Adrenal gland (tissue), 19 donors: ENCODE results near the gene MFF. TPM values are rescaled to one million over a fixed set of nuclear protein-coding genes. Genes with fewer than 3 reads are reported as not detected.
A peak's percentile ranks its signal among the peaks of the same experiment; 100 is the strongest.

Source experiments
- DNase-seq, 7 donors: peaks; one replicate each; pipeline ENCODE4 v3.0.0-alpha.2; 2019 to 2020
- H3K27ac ChIP-seq, 5 donors: fragments of 200-600 bp; sonication (generic) in 4 of 5; 1 replicate in 3 of 5; 2 replicates in 2 of 5; pipeline versions ENCODE4 v1.5.1 to v1.8.0; 2016 to 2020; ENCODE audit warnings: mild to moderate bottlenecking in 1 of 5
- H3K27me3 ChIP-seq: fragments of 200-600 bp; 2 replicates; pipeline ENCODE4 v1.8.0; 2021
- H3K36me3 ChIP-seq, 2 donors: fragments of 200-600 bp; replicated peaks in 1 of 2; 1 replicate in 1 of 2; 2 replicates in 1 of 2; pipeline versions ENCODE4 v1.5.1 to v1.8.0; 2018 to 2022
- H3K4me1 ChIP-seq, 2 donors: fragments of 200-600 bp; replicated peaks in 1 of 2; 1 replicate in 1 of 2; 2 replicates in 1 of 2; pipeline versions ENCODE4 v1.5.1 to v1.8.0; 2018 to 2021
- H3K4me3 ChIP-seq, 4 donors: fragments of 200-600 bp; sonication (generic) in 3 of 4; one replicate each; pipeline ENCODE4 v1.5.1; 2016 to 2018
- H3K9me3 ChIP-seq, 3 donors: fragments of 200-600 bp; sonication (generic) in 1 of 3; replicated peaks in 1 of 3; 1 replicate in 2 of 3; 2 replicates in 1 of 3; pipeline versions ENCODE4 v1.5.1 to v1.8.0; 2016 to 2021
- POLR2A ChIP-seq, 2 donors: fragments of 450-650 bp; IDR thresholded peaks; one replicate each; pipeline ENCODE4 v1.6.1; 2017; ENCODE audit warnings: antibody characterized with exemption in 2 of 2, mild to moderate bottlenecking in 2 of 2, moderate library complexity in 1 of 2
- WGBS, 4 donors: extraction: QIAGEN DNeasy Blood & Tissue Kit in 2 of 4; methylation state at CpG; one replicate each; pipeline versions ENCODE4 v1.1.5 to v1.1.7; 2013 to 2017; 5-methylcytosine and 5-hydroxymethylcytosine counted together
- intact Hi-C, 2 donors: fragments of 100-400 bp; cut with DNase I; formaldehyde crosslinking; loops; one replicate each; pipeline versions ENCODE4 v1.14.1 to v1.15.0; 2022 to 2023
- long read RNA-seq, 10 donors: library from polyadenylated mRNA in 3 of 10; unstranded in 2 of 10; stranded (forward) in 1 of 10; transcript quantifications; one replicate each; pipeline ENCODE4 v2.0.0 and lab custom pipeline, GENCODE V29; 2021 to 2026
- polyA plus RNA-seq, 3 donors: library from polyadenylated mRNA; stranded (reverse); fragments of 200-250 nt in 2 of 3; fragments of 350-450 nt in 1 of 3; fragmentation: Illumina TruSeq in 1 of 3; extraction: RNeasy Lipid Tissue Mini Kit (QIAGEN cat#74804) in 1 of 3; gene quantifications; one replicate each; pipeline ENCODE4 v1.2.3, GENCODE V29; 2013 to 2014
- total RNA-seq, 9 donors: library from RNA; depleted of rRNA in 4 of 9; stranded (reverse); fragments of >200 nt in 4 of 9; fragments of 120-200 nt in 1 of 9; fragmentation: NEBNext Ultra II Directional in 1 of 9; extraction: Animal tissue kit (Norgen Biotek cat#: 25700) in 1 of 9; gene quantifications; one replicate each; pipeline versions ENCODE4 v1.1.0 to v1.2.4, GENCODE V29; 2013 to 2023
- TF ChIP-seq, protein P1 (sequence below), 6 experiments: fragments of 450-650 bp in 4 of 6; fragments of 200-600 bp in 2 of 6; sonication (generic) in 1 of 6; IDR thresholded peaks; 1 replicate in 5 of 6; 2 replicates in 1 of 6; pipeline versions ENCODE4 v1.5.1 to v1.8.0; 2016 to 2021; ENCODE audit warnings: antibody characterized with exemption in 6 of 6, mild to moderate bottlenecking in 2 of 6, moderate library complexity in 1 of 6
- donor health status: healthy with polysubstance abuse.
- donor health status: Bipolar disorder and iron deficiency.
- donor health status: DM: yes; HTN: yes; CAD: no.
- donor health status: DM: no; HTN: no; CAD: no.
- donor health status: DM: no; HTN: no; CAD: no.
- donor health status: DM: yes; HTN: yes; CAD: no.

Gene MFF, protein sequence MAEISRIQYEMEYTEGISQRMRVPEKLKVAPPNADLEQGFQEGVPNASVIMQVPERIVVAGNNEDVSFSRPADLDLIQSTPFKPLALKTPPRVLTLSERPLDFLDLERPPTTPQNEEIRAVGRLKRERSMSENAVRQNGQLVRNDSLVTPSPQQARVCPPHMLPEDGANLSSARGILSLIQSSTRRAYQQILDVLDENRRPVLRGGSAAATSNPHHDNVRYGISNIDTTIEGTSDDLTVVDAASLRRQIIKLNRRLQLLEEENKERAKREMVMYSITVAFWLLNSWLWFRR
- 100 to 1,000 TPM in 5 of 9 donors, 10 to 100 TPM in 4; 58.0 to 156 (median 106) TPM for total RNA-seq
- 100 to 1,000 TPM in 2 of 3 donors, 10 to 100 TPM in 1; 97.1 to 113 (median 103) TPM for polyA plus RNA-seq
- long read RNA-seq, donor 1, transcript MFF-207 (6 exons, 1,548 nt) = minor isoform, 5 of 52 reads
- long read RNA-seq, donor 1, transcript MFF-219 (5 exons, 820 nt) = minor isoform, 5 of 52 reads
- long read RNA-seq, donor 1, transcript MFF-205 (7 exons, 1,085 nt) = major isoform, 8 of 52 reads
- long read RNA-seq, donor 1, transcript MFF-201 (9 exons, 2,004 nt) = minor isoform, 6 of 52 reads
- long read RNA-seq, donor 1, partial matches to known transcripts = 0 of 52 reads
- long read RNA-seq, donor 1, other reads (novel, unspliced or antisense) = 12 of 52 reads
- long read RNA-seq, donor 2, transcript MFF-201 (9 exons, 2,004 nt) = major isoform, 15 of 43 reads
- long read RNA-seq, donor 2, partial matches to known transcripts = 0 of 43 reads
- long read RNA-seq, donor 2, other reads (novel, unspliced or antisense) = 13 of 43 reads
- long read RNA-seq, donor 3, transcript MFF-201 (9 exons, 2,004 nt) = major isoform, 16 of 35 reads
- long read RNA-seq, donor 3, transcript MFF-205 (7 exons, 1,085 nt) = minor isoform, 7 of 35 reads
- long read RNA-seq, donor 3, partial matches to known transcripts = 0 of 35 reads
- long read RNA-seq, donor 3, other reads (novel, unspliced or antisense) = 0 of 35 reads
- long read RNA-seq, donor 4, transcript MFF-205 (7 exons, 1,085 nt) = minor isoform, 11 of 106 reads
- long read RNA-seq, donor 4, transcript MFF-201 (9 exons, 2,004 nt) = major isoform, 32 of 106 reads
- long read RNA-seq, donor 4, transcript MFF-219 (5 exons, 820 nt) = minor isoform, 5 of 106 reads
- long read RNA-seq, donor 4, partial matches to known transcripts = 3 of 106 reads
- long read RNA-seq, donor 4, other reads (novel, unspliced or antisense) = 50 of 106 reads
- long read RNA-seq, donor 5, transcript MFF-203 (8 exons, 1,716 nt) = minor isoform, 6 of 130 reads
- long read RNA-seq, donor 5, transcript MFF-205 (7 exons, 1,085 nt) = minor isoform, 11 of 130 reads
- long read RNA-seq, donor 5, transcript MFF-201 (9 exons, 2,004 nt) = major isoform, 30 of 130 reads
- long read RNA-seq, donor 5, transcript MFF-207 (6 exons, 1,548 nt) = minor isoform, 5 of 130 reads
- long read RNA-seq, donor 5, partial matches to known transcripts = 3 of 130 reads
- long read RNA-seq, donor 5, other reads (novel, unspliced or antisense) = 65 of 130 reads
- long read RNA-seq, donor 6, transcript MFF-201 (9 exons, 2,004 nt) = major isoform, 20 of 59 reads
- long read RNA-seq, donor 6, partial matches to known transcripts = 3 of 59 reads
- long read RNA-seq, donor 6, other reads (novel, unspliced or antisense) = 32 of 59 reads
- long read RNA-seq, donor 7, partial matches to known transcripts = 5 of 22 reads
- long read RNA-seq, donor 7, other reads (novel, unspliced or antisense) = 0 of 22 reads
- long read RNA-seq, donor 8, transcript MFF-201 (9 exons, 2,004 nt) = major isoform, 17 of 45 reads
- long read RNA-seq, donor 8, transcript MFF-205 (7 exons, 1,085 nt) = minor isoform, 8 of 45 reads
- long read RNA-seq, donor 8, partial matches to known transcripts = 0 of 45 reads
- long read RNA-seq, donor 8, other reads (novel, unspliced or antisense) = 5 of 45 reads
- long read RNA-seq, donor 9, transcript MFF-201 (9 exons, 2,004 nt) = major isoform, 10 of 41 reads
- long read RNA-seq, donor 9, transcript MFF-205 (7 exons, 1,085 nt) = minor isoform, 7 of 41 reads
- long read RNA-seq, donor 9, partial matches to known transcripts = 0 of 41 reads
- long read RNA-seq, donor 9, other reads (novel, unspliced or antisense) = 9 of 41 reads
- long read RNA-seq, donor 10, partial matches to known transcripts = 0 of 11 reads
- long read RNA-seq, donor 10, other reads (novel, unspliced or antisense) = 0 of 11 reads

DNA sequence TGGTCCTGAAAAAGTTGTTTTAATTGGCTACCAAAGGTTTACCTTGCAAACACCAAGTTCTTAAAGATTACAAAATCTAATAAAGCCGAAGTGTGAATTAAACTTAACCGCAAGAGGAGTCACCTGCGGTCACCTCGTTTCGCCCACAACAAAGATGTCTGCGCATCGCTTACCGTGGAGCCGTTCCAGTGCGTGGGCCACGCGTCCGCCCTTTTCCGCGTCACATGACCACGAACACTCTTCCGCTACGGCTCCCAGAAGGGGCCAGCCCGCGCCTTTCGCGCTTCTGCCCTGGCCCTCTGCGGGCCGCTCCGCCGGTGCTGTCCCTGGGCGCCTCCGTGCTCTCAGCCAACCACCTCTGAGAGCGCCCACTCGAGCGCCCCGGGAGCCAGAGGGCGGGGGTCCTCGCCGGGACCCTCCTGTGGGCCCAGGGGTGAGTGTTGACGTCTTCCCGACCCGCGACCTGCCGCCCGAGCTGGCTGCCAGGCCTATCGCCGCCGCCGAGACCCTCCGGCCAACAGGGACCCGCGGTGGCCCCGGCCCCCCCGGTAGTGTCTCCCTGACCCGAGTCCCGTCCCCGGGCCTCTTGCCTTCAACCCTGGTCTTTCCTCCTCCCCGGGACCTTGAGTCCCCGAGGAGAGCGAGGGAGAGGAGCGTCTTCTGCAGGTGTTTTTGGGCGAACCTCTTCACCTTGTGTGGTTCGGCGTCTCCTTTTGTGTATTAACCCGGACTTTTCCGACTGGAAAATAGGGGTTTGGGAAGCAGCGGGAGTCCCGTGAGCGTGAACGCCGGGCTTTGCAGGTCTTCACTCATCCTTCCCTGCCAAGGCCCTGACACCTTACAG, at the start of gene MFF:
Gene MFF, plus strand, starts transcription at position 257 of the 844 bp plus-strand sequence. CDS start 5,415 bp downstream, outside the sequence.
- H3K36me3 ChIP-seq = no peaks in the 10 kb centered on the region
- H3K27ac ChIP-seq = peak within 1 kb of the TSS; percentile 78 to 94 (median 87)
- H3K27me3 ChIP-seq = no peaks in the 10 kb centered on the region
- H3K4me1 ChIP-seq = peaks cover 0 to 23% of the 10 kb centered on the region in 2 donors
- intact Hi-C loops = no loop called here
- TF ChIP-seq, protein P1, sequence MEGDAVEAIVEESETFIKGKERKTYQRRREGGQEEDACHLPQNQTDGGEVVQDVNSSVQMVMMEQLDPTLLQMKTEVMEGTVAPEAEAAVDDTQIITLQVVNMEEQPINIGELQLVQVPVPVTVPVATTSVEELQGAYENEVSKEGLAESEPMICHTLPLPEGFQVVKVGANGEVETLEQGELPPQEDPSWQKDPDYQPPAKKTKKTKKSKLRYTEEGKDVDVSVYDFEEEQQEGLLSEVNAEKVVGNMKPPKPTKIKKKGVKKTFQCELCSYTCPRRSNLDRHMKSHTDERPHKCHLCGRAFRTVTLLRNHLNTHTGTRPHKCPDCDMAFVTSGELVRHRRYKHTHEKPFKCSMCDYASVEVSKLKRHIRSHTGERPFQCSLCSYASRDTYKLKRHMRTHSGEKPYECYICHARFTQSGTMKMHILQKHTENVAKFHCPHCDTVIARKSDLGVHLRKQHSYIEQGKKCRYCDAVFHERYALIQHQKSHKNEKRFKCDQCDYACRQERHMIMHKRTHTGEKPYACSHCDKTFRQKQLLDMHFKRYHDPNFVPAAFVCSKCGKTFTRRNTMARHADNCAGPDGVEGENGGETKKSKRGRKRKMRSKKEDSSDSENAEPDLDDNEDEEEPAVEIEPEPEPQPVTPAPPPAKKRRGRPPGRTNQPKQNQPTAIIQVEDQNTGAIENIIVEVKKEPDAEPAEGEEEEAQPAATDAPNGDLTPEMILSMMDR (IDR thresholded peaks at IDR 0.05) = peak in 1 of 6 experiments; percentile 6
- peak; percentile 62 to 88 for TF ChIP-seq POLR2A (IDR thresholded peaks at IDR 0.05)
- H3K9me3 ChIP-seq = no peaks in the 10 kb centered on the region
- 1 to 7% (median 1%) methylated on average over 10 to 67 of the region's 67 CpGs for WGBS, 4 donors
- H3K4me3 ChIP-seq = peak within 1 kb of the TSS; percentile 72 to 95 (median 82)
- peak; percentile 92 to 97 (median 95) for DNase-seq

DNA sequence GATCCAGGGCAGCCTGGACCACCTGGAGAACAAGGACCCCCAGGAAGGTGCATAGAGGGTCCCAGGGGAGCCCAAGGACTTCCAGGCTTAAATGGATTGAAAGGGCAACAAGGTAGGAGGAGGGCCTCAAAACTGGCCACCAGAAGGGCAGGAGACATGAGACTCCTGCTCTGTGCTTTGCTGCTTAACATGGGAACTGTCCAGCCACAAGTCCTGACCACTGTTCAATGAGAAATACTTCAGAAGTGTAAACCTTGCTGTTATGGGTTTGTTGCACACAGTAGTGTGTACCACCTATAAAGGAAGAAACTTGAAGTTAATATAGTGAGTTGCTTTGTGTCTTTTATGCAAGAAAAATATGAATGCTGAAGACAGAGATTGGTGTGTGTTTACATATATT, 44.2 kb upstream of the MFF start:
- no peak overlapping the region for H3K4me3 ChIP-seq
- no peaks in the 10 kb centered on the region for H3K9me3 ChIP-seq
- no peaks in the 10 kb centered on the region for H3K4me1 ChIP-seq
- no peak for DNase-seq
- H3K27ac ChIP-seq = no peak overlapping the region
- no peaks in the 10 kb centered on the region for H3K36me3 ChIP-seq
- intact Hi-C loops = no loop called here
- TF ChIP-seq, protein P1 (IDR thresholded peaks at IDR 0.05) = no peak
- no peak for TF ChIP-seq POLR2A (IDR thresholded peaks at IDR 0.05)
- no peaks in the 10 kb centered on the region for H3K27me3 ChIP-seq
